Cerebellar cortex (tissue), 1 donor: Measurements from ENCODE around the gene COLQ.
A peak's percentile ranks its signal among the peaks of the same experiment; 100 is the strongest.

Source experiments
- DNase-seq: peaks from one replicate; pipeline ENCODE4 v3.0.0-alpha.2; 2015; ENCODE audit warnings: low spot score

COLQ gene

GRCh38 chr3:15454965-15455364 is 66.5 kb downstream of the COLQ start:
- DNase-seq: no peak

- no peak for DNase-seq
Measured at GRCh38 chr3:15453991-15454625, 67.4 kb downstream of the COLQ start.

- DNase-seq: no peak
Measured at GRCh38 chr3:15453501-15453900, 68.0 kb downstream of the COLQ start.

GRCh38 chr3:15452961-15453360 is 68.5 kb downstream of the COLQ start:
- peak; percentile 33 for DNase-seq

GRCh38 chr3:15452156-15452555 is 69.3 kb downstream of the COLQ start:
- DNase-seq: no peak

- no peak for DNase-seq
Measured at GRCh38 chr3:15451216-15452113, 70.0 kb downstream of the COLQ start.

- no peak for DNase-seq
Measured at GRCh38 chr3:15450438-15451215, 70.9 kb downstream of the COLQ start.

- no peak for DNase-seq
Measured at GRCh38 chr3:15449489-15450224, 71.8 kb downstream of the COLQ start.

- DNase-seq: no peak
Measured at GRCh38 chr3:15443826-15444524, 77.5 kb downstream of the COLQ start.

- no peak for DNase-seq
Measured at GRCh38 chr3:15440891-15441290, 80.6 kb downstream of the COLQ start.

- no peak for DNase-seq
Measured at GRCh38 chr3:15439476-15439875, 82.0 kb downstream of the COLQ start.

- DNase-seq: no peak
Measured at GRCh38 chr3:15438983-15439382, 82.5 kb downstream of the COLQ start.

GRCh38 chr3:15436246-15436645 is 85.3 kb downstream of the COLQ start:
- DNase-seq: no peak

GRCh38 chr3:15434756-15435155 is 86.8 kb downstream of the COLQ start:
- DNase-seq: no peak

- DNase-seq: no peak
Measured at GRCh38 chr3:15433531-15433930, 88.0 kb downstream of the COLQ start.

- no peak for DNase-seq
Measured at GRCh38 chr3:15431256-15431837, 90.2 kb downstream of the COLQ start.

GRCh38 chr3:15430624-15431023 is 90.9 kb downstream of the COLQ start:
- DNase-seq: no peak

GRCh38 chr3:15429080-15429479 is 92.4 kb downstream of the COLQ start:
- no peak for DNase-seq

- no peak for DNase-seq
Measured at GRCh38 chr3:15428539-15428938, 93.0 kb downstream of the COLQ start.

GRCh38 chr3:15427981-15428380 is 93.5 kb downstream of the COLQ start:
- no peak for DNase-seq
